Measurements from ENCODE around the gene GFM2.
"Not testable (repeated sequence)": the region's sequence is repeated elsewhere in the genome, so short reads cannot be mapped to it uniquely, and the experiment has no call there.

The GFM2 gene

GRCh38 chr5:74722271-74722670 is 44.6 kb downstream of the GFM2 start:
- H3K4me1 ChIP-seq (ENCODE audit: control insufficient read depth, insufficient read depth, low read length), result no peaks in the 10 kb centered on the region
- no peak for DNase-seq (ENCODE audit: low read depth, low spot score)
- no peaks in the 10 kb centered on the region for H3K27me3 ChIP-seq (ENCODE audit: control insufficient read depth, insufficient read depth, low read length)
- H3K27ac ChIP-seq (ENCODE audit: low read length), result no peak overlapping the region
- no peak overlapping the region for H3K4me3 ChIP-seq (ENCODE audit: low read length)
- no peaks in the 10 kb centered on the region; the same call in 1 of the 2 replicates for H3K36me3 ChIP-seq (ENCODE audit: control insufficient read depth, insufficient read depth, low read length)
- no peaks in the 10 kb centered on the region for H3K9me3 ChIP-seq (ENCODE audit: control insufficient read depth, insufficient read depth, low read length)
- WGBS (ENCODE audit: insufficient coverage, insufficient read length), result no CpG with 5 or more reads among the region's 1 CpG

GRCh38 chr5:74717596-74717995 is 49.3 kb downstream of the GFM2 start:
- DNase-seq (ENCODE audit: low read depth, low spot score), result no peak
- H3K4me1 ChIP-seq (ENCODE audit: control insufficient read depth, insufficient read depth, low read length), result no peaks in the 10 kb centered on the region
- WGBS (ENCODE audit: insufficient coverage, insufficient read length), result no CpG with 5 or more reads among the region's 1 CpG
- no peak overlapping the region for H3K27ac ChIP-seq (ENCODE audit: low read length)
- no peak overlapping the region for H3K4me3 ChIP-seq (ENCODE audit: low read length)
- no peaks in the 10 kb centered on the region; the same call in 1 of the 2 replicates for H3K36me3 ChIP-seq (ENCODE audit: control insufficient read depth, insufficient read depth, low read length)
- no peaks in the 10 kb centered on the region for H3K27me3 ChIP-seq (ENCODE audit: control insufficient read depth, insufficient read depth, low read length)
- no peaks in the 10 kb centered on the region for H3K9me3 ChIP-seq (ENCODE audit: control insufficient read depth, insufficient read depth, low read length)

GRCh38 chr5:74693191-74693590 is 73.7 kb downstream of the GFM2 start:
- Histone ChIP-seq H3K9me3 (ENCODE audit: control insufficient read depth, insufficient read depth, low read length) (no peaks in the 10 kb centered on the region), H3K4me1 (ENCODE audit: control insufficient read depth, insufficient read depth, low read length) (no peaks in the 10 kb centered on the region), H3K27me3 (ENCODE audit: control insufficient read depth, insufficient read depth, low read length) (no peaks in the 10 kb centered on the region), H3K36me3 (ENCODE audit: control insufficient read depth, insufficient read depth, low read length) (no peaks in the 10 kb centered on the region; the same call in 1 of the 2 replicates), H3K27ac (ENCODE audit: low read length) (no peak overlapping the region), H3K4me3 (ENCODE audit: low read length) (no peak overlapping the region)
- DNase-seq (ENCODE audit: low read depth, low spot score), result no peak
- WGBS (ENCODE audit: insufficient coverage, insufficient read length), result no CpG with 5 or more reads among the region's 4 CpGs

- H3K4me3 ChIP-seq (ENCODE audit: low read length), result no peak overlapping the region
- H3K9me3 ChIP-seq (ENCODE audit: control insufficient read depth, insufficient read depth, low read length), result no peaks in the 10 kb centered on the region
- no peaks in the 10 kb centered on the region for H3K27me3 ChIP-seq (ENCODE audit: control insufficient read depth, insufficient read depth, low read length)
- H3K36me3 ChIP-seq (ENCODE audit: control insufficient read depth, insufficient read depth, low read length), result no peaks in the 10 kb centered on the region
- no CpG with 5 or more reads among the region's 5 CpGs for WGBS (ENCODE audit: insufficient coverage, insufficient read length)
- H3K27ac ChIP-seq (ENCODE audit: low read length), result no peak overlapping the region
- DNase-seq (ENCODE audit: low read depth, low spot score), result no peak
- H3K4me1 ChIP-seq (ENCODE audit: control insufficient read depth, insufficient read depth, low read length), result no peaks in the 10 kb centered on the region
Measured at GRCh38 chr5:74686962-74687751, 79.8 kb downstream of the GFM2 start.

- WGBS (ENCODE audit: insufficient coverage, insufficient read length), result no CpG with 5 or more reads among the region's 10 CpGs
- Histone ChIP-seq H3K27ac (ENCODE audit: low read length) (no peak overlapping the region), H3K9me3 (ENCODE audit: control insufficient read depth, insufficient read depth, low read length) (no peaks in the 10 kb centered on the region), H3K36me3 (ENCODE audit: control insufficient read depth, insufficient read depth, low read length) (no peaks in the 10 kb centered on the region), H3K27me3 (ENCODE audit: control insufficient read depth, insufficient read depth, low read length) (no peaks in the 10 kb centered on the region), H3K4me1 (ENCODE audit: control insufficient read depth, insufficient read depth, low read length) (no peaks in the 10 kb centered on the region), H3K4me3 (ENCODE audit: low read length) (no peak overlapping the region; the same call in 1 of the 2 replicates)
- no peak for DNase-seq (ENCODE audit: low read depth, low spot score)
Measured at GRCh38 chr5:74685979-74686631, 80.8 kb downstream of the GFM2 start.

GRCh38 chr5:74684900-74685851 is 81.7 kb downstream of the GFM2 start, which contains the start of gene HEXB:
Gene HEXB (plus strand): TSS chr5:74685233. CDS start chr5:74685261, 28 bp downstream.
- Histone ChIP-seq H3K4me1 (ENCODE audit: control insufficient read depth, insufficient read depth, low read length) (no peaks in the 10 kb centered on the region), H3K27me3 (ENCODE audit: control insufficient read depth, insufficient read depth, low read length) (no peaks in the 10 kb centered on the region), H3K4me3 (ENCODE audit: low read length) (peak within 1 kb of the TSS; percentile 67), H3K36me3 (ENCODE audit: control insufficient read depth, insufficient read depth, low read length) (no peaks in the 10 kb centered on the region), H3K27ac (ENCODE audit: low read length) (no peak within 1 kb of the TSS), H3K9me3 (ENCODE audit: control insufficient read depth, insufficient read depth, low read length) (no peaks in the 10 kb centered on the region)
- no CpG with 5 or more reads among the region's 78 CpGs for WGBS (ENCODE audit: insufficient coverage, insufficient read length)
- peak; percentile 47 for DNase-seq (ENCODE audit: low read depth, low spot score)

GRCh38 chr5:74679966-74680365 is 87.0 kb downstream of the GFM2 start:
- WGBS (ENCODE audit: insufficient coverage, insufficient read length), result no CpG with 5 or more reads among the region's 4 CpGs
- H3K4me3 ChIP-seq (ENCODE audit: low read length), result no peak overlapping the region
- H3K27ac ChIP-seq (ENCODE audit: low read length), result no peak overlapping the region
- no peaks in the 10 kb centered on the region for H3K27me3 ChIP-seq (ENCODE audit: control insufficient read depth, insufficient read depth, low read length)
- no peaks in the 10 kb centered on the region for H3K9me3 ChIP-seq (ENCODE audit: control insufficient read depth, insufficient read depth, low read length)
- H3K4me1 ChIP-seq (ENCODE audit: control insufficient read depth, insufficient read depth, low read length), result no peaks in the 10 kb centered on the region
- H3K36me3 ChIP-seq (ENCODE audit: control insufficient read depth, insufficient read depth, low read length), result no peaks in the 10 kb centered on the region
- no peak for DNase-seq (ENCODE audit: low read depth, low spot score)

GRCh38 chr5:74679300-74679699 is 87.6 kb downstream of the GFM2 start:
- H3K36me3 ChIP-seq (ENCODE audit: control insufficient read depth, insufficient read depth, low read length); H3K4me3 ChIP-seq (ENCODE audit: low read length); H3K27me3 ChIP-seq (ENCODE audit: control insufficient read depth, insufficient read depth, low read length); H3K27ac ChIP-seq (ENCODE audit: low read length); DNase-seq (ENCODE audit: low read depth, low spot score); H3K9me3 ChIP-seq (ENCODE audit: control insufficient read depth, insufficient read depth, low read length); H3K4me1 ChIP-seq (ENCODE audit: control insufficient read depth, insufficient read depth, low read length): not testable (repeated sequence)
- WGBS (ENCODE audit: insufficient coverage, insufficient read length), result no CpG with 5 or more reads among the region's 3 CpGs

- DNase-seq (ENCODE audit: low read depth, low spot score); H3K27ac ChIP-seq (ENCODE audit: low read length); H3K9me3 ChIP-seq (ENCODE audit: control insufficient read depth, insufficient read depth, low read length); H3K36me3 ChIP-seq (ENCODE audit: control insufficient read depth, insufficient read depth, low read length); H3K4me3 ChIP-seq (ENCODE audit: low read length); H3K27me3 ChIP-seq (ENCODE audit: control insufficient read depth, insufficient read depth, low read length); H3K4me1 ChIP-seq (ENCODE audit: control insufficient read depth, insufficient read depth, low read length): not testable (repeated sequence)
- WGBS (ENCODE audit: insufficient coverage, insufficient read length), result no CpG with 5 or more reads among the region's 3 CpGs
Measured at GRCh38 chr5:74678123-74678522, 88.8 kb downstream of the GFM2 start.

GRCh38 chr5:74676466-74676865 is 90.5 kb downstream of the GFM2 start:
- WGBS (ENCODE audit: insufficient coverage, insufficient read length), result no CpG with 5 or more reads among the region's 6 CpGs

More at GRCh38 chr5:74676466-74676865, 90.5 kb downstream of the GFM2 start:
- H3K36me3 ChIP-seq (ENCODE audit: control insufficient read depth, insufficient read depth, low read length); H3K9me3 ChIP-seq (ENCODE audit: control insufficient read depth, insufficient read depth, low read length); H3K4me3 ChIP-seq (ENCODE audit: low read length); H3K27ac ChIP-seq (ENCODE audit: low read length); H3K27me3 ChIP-seq (ENCODE audit: control insufficient read depth, insufficient read depth, low read length); H3K4me1 ChIP-seq (ENCODE audit: control insufficient read depth, insufficient read depth, low read length); DNase-seq (ENCODE audit: low read depth, low spot score): not testable (repeated sequence)

Data from iPS DF 6.9 (cell line).